Stromal cell of bone marrow (primary cell): ENCODE results near the gene SLC7A4.
"Not testable (repeated sequence)": the region's sequence is repeated elsewhere in the genome, so short reads cannot be mapped to it uniquely, and the experiment has no call there.

Experiments
- DNase-seq: peaks from one replicate; pipeline ENCODE4 v3.0.0-alpha.2; 2012; ENCODE audit warnings: low read depth

SLC7A4 gene

GRCh38 chr22:21064425-21064824 lies 32.1 kb upstream of the SLC7A4 start:
- DNase-seq = not testable (repeated sequence)

GRCh38 chr22:21061660-21062321 lies 29.4 kb upstream of the SLC7A4 start:
- not testable (repeated sequence) for DNase-seq

GRCh38 chr22:21060363-21060762 lies 28.0 kb upstream of the SLC7A4 start:
- DNase-seq = not testable (repeated sequence)

GRCh38 chr22:21055880-21056319 lies 23.5 kb upstream of the SLC7A4 start:
- no peak for DNase-seq

- DNase-seq = no peak
These were observed 23.1 kb upstream of the SLC7A4 start for GRCh38 chr22:21055564-21055834.

- DNase-seq = no peak
These were observed 22.6 kb upstream of the SLC7A4 start for GRCh38 chr22:21054714-21055563.

GRCh38 chr22:21054046-21054713 lies 21.8 kb upstream of the SLC7A4 start:
- no peak for DNase-seq

- DNase-seq = no peak
These were observed 20.5 kb upstream of the SLC7A4 start for GRCh38 chr22:21052715-21053459.

GRCh38 chr22:21051831-21052400 lies 19.6 kb upstream of the SLC7A4 start:
- no peak for DNase-seq

GRCh38 chr22:21051145-21051830 lies 18.9 kb upstream of the SLC7A4 start:
- DNase-seq = no peak

- DNase-seq = not testable (repeated sequence)
These were observed 16.6 kb upstream of the SLC7A4 start for GRCh38 chr22:21048965-21049364.

GRCh38 chr22:21048448-21048847 lies 16.1 kb upstream of the SLC7A4 start:
- DNase-seq = not testable (repeated sequence)

- DNase-seq = no peak
These were observed 15.4 kb upstream of the SLC7A4 start for GRCh38 chr22:21047730-21048129.

GRCh38 chr22:21047035-21047661 lies 14.8 kb upstream of the SLC7A4 start:
- no peak for DNase-seq

- peak; percentile 90 for DNase-seq
These were observed 13.4 kb upstream of the SLC7A4 start, which contains the start of gene LRRC74B for GRCh38 chr22:21045585-21046294. LRRC74B (plus strand) TSS chr22:21045946; CDS start chr22:21045987, 41 bp downstream.

- DNase-seq = peak; percentile 70
These were observed 12.7 kb upstream of the SLC7A4 start for GRCh38 chr22:21044931-21045584.

GRCh38 chr22:21043860-21044535 lies 11.6 kb upstream of the SLC7A4 start:
- DNase-seq = no peak

GRCh38 chr22:21042978-21043859 lies 10.9 kb upstream of the SLC7A4 start:
- no peak for DNase-seq
